GM19467 (cell line): ENCODE results near the gene EPHA7.

Experiments used
- ATAC-seq: cut with Tn5 transposase; IDR thresholded peaks from one replicate; pipeline ENCODE4 v1.9.1; 2021; ENCODE audit warnings: mild to moderate bottlenecking, moderate library complexity; ENCODE audit not compliant: unreplicated experiment

Gene EPHA7

GRCh38 chr6:93419304-93420162 lies at the start of gene EPHA7:
Gene EPHA7, minus strand, starts transcription at chr6:93419559. Its CDS starts 218 bp downstream, at chr6:93419341.
- ATAC-seq, result peak; percentile 92

GRCh38 chr6:93468291-93468690 lies 48.9 kb upstream of the EPHA7 start:
- ATAC-seq, result no peak

DNA sequence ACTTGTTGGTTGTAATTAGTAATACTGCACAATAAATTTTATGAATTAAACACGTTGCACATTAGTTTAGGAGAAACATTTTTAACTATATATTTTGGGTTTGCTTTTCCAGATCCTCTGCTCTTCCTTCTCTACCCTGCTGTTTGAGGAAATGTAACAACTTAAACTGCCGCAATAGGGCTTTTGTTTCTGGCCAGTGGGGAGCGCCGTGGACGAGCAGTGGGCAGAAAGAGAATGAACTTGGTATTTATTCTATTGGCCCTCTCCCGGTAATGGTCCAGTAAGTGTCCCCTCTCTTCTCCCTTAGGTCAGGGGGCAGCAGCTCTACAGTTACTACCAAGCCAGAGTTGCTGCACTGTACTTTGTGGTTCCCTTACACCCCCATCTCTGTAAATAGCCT lies 35.2 kb upstream of the EPHA7 start:
- no peak for ATAC-seq

DNA sequence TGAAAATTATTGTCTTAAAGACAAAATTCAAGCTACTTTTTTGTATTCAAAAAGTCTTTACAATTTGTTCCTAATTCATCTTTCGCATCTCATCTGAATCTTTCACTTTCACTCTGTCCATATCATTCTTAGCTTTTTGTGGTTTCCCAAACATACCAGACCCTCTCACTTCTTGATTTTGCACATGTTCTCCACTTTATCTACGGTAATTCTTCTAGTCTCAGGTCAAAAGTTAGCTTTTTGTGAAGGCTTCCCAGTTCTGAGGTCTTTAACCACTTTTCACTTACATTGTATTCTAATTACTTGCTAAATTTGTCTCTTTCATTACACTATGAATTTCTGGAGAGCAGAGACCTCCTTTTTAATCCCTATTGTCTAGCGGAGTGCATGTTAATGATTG lies 34.6 kb upstream of the EPHA7 start:
- ATAC-seq, result peak; percentile 78

DNA sequence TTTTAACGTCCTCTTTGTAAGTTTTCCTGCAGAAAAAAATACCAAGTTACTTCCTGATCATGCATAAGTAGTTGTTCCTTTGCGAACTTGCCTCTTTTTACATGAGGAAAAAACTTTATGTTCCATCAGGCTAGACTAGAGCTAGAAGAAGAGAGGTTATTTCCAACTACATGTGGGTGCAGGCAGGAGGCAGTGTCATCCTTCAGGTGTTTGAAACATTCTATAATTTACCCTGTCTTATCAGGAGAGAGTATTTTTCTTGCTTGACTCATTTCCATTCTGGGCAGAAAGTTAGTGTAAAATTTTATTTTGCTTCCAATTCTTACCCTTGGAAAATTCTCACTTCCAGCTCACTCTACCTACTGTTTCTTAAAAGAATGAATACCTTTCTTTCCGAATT lies 28.5 kb upstream of the EPHA7 start:
- ATAC-seq, result no peak

DNA sequence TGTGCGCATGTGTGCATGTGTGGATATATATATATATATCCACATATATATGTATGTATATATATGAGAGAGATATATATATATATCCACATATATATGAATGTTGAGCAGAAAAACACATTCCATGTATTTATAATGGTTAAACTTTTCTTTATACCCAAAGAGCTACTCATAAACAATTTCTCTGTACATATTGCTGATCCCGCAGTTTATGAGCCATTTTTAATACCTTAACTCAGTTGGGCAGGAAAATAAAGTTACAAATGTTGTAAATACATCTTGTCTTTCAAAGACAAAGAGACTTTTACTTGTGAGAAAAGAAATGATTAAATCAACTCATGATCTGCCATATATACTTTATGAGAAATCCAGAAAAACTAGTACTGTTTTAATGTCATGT lies 18.1 kb upstream of the EPHA7 start:
- ATAC-seq, result no peak

- no peak for ATAC-seq
These were observed 14.2 kb upstream of the EPHA7 start for GRCh38 chr6:93433592-93433991.

DNA sequence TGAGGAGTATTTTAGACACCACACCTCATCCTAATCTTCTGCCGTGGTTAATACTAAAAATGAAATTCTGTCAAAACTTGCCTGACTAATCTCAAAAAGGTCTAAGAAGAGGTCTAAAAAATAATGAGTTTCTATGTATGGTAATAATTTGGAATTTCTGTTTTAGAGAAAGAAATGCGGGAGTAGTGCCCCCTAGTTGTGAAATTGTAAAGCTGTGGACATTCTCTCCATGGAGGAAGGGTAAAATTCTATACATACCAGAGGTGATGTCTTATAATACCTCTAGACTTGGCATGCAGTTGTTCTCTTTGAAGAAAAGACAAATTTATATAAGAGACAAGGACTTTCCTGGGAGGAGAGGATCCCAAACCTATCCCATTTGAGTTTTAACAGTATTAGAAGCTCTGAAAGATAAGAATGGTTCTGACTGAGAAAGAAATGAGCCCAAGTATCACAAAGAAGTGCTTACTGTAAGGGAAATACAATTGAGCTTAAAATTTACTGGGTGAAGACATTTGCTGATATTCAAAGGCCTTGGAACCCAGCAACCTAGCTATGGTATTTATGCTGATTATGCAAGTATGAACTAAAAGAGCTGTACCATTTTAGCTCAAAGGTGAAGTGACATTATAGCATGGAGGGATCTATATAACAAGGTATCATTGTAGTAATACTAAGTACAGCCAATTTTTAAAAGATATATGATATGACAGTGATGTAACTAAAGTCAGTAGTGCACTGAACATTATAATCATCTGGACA lies 5.1 kb upstream of the EPHA7 start:
- no peak for ATAC-seq

DNA sequence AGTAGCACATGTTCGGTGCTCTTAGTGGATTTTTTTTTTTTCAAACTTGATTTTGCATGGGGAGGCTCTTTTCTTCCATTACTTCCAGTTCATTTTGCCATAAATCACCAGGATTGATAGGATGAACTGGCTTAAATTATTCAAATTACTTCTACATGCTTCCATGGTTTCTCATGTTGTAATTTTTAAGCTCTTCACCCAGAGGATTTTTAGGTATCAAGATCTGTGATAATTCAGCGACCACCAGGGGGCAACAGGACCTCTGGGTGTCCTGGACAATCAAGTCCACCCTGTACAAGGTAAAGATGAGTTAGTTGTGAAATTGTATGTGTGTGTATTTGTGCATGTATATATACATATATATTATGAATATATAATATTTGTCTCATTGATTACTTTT lies 4.2 kb upstream of the EPHA7 start:
- no peak for ATAC-seq

- no peak for ATAC-seq
These were observed 920 bp upstream of the EPHA7 start for GRCh38 chr6:93420163-93420795.

DNA sequence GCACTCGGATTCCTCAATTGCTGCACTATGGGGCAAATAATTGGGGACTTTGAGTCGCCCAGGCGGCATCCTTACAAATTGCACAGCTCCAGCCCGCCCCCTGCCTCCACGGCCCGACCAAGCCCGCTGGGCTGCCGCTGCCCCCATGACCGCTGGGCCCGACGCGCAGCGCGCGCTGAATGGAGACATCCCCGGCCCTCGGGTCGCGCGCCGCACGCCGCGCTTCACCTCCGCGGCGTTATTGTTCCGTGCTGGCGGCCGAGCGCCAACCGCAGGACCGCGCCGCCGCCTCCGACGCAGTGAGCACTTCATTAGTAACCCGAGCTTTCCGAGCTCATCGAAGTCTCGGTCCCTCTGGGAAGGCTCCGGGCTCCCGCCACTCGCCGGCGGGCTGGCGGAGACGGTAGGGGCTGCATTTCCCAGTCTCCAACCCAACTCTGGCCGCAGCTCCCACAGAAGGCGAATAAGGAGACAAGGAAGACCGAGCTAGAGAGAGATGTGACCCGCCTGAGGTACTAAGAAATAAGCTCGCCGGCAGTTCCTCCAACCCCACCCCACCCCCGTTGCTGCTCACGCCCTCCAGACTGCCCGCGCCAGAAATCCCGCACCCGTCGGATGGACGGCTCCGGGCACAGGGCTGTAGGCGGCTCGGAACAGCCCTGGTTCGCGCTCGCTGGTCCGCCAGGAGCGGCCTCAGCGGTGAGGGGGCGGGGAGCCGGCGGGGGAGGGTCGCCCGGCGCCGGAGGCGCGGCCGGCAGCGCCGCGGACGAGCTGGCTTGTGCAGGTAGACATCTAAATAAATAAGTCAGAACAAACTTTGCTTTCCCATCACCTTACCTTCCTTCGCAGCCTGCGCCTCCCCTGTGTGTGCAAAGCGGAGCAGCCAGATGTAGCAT lies 703 bp downstream of the EPHA7 start:
- no peak for ATAC-seq

GRCh38 chr6:93418033-93418407 lies 1.3 kb downstream of the EPHA7 start:
- ATAC-seq, result no peak

DNA sequence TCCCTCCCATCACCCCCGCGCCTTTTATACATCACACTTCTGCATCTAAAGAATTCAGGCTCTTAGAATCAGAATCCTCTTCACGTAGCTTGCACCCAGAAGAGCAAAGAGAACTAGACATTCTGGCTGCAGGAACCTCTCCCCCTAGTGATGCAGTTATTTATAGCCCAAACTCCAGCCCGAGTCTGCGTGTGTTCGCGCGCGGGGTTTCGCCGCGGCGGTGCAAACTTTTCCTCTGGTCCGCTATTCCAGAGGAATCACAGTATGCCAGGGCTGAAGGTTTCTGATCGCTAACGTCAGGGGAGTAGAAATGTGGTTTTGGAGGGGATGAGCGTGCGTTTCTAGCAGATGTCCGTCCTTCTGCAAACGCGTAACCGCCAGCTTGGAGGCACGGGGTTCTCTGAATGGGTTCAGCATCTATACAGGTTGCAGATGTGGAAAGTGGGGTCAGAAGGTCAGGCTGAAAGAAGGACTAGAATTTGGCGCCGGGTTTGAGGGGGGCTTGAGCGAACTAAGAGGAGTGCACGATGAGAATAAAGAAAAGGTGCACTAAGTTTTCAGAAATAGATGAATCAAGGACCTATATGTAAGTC lies 1.8 kb downstream of the EPHA7 start:
- ATAC-seq, result no peak

DNA sequence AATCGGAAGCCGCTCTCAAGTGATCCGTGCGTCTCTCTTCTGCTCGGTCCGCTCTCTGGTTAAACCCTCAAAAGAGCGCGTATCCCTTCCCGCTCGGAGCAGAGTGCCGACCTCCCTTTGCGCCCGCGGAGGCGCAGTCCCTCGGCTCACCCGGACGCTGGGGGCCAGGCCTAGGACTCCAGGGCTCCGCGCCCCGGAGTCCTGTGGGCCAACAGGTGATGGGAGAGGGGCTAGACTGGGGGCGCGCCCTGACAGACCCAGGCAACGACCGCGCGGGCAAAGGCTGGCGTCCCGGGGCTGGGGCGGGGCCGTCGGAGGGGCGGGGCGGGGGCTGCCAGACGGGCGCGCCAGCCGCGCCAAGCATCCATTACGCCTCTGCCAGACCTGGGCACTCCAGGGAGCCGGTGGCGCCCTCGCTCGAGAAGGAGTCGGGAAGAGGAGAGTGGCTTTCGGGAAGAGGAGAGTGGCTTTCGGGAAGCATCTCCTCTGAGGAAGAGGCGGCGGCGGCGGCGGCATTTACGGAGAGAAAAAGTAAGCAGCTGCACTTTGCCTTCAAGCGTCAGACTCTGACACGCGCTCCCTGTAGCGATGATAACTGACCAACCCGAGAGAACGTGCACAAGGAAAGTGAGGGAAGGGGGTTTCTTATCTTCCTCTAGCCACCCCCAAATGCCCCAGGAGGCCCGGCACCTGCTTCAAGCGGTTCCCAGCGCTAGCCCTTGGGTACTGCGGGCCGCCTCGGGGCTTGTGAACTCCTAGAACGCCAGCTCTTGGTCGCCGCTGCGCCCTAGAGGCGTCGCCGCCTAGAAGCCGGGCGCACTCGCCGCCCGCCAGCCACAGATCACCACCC lies 2.6 kb downstream of the EPHA7 start:
- ATAC-seq, result no peak

GRCh38 chr6:93413190-93413589 lies 6.2 kb downstream of the EPHA7 start:
- ATAC-seq, result no peak

- no peak for ATAC-seq
These were observed 6.9 kb downstream of the EPHA7 start for GRCh38 chr6:93412452-93412851.

GRCh38 chr6:93407186-93407585 lies 12.2 kb downstream of the EPHA7 start:
- ATAC-seq, result no peak

DNA sequence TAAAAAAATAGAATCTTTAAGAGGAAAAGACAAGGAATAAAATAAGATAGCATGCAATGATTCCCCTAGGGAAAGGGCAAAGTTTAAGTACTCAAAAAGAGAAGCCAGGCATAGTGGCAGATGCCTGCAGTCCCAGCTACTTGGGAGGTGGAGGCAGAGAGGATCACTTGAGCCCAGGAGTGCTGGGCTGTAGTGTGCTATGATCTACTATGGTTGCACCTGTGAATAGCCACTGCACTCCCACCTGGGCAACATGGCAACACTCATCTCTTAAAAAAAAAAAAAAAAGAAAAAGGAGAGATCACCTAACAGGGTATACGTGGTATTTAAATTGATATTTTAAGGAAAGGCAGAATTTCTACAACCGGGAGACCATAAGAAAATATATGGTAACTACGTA lies 16.0 kb downstream of the EPHA7 start:
- no peak for ATAC-seq

DNA sequence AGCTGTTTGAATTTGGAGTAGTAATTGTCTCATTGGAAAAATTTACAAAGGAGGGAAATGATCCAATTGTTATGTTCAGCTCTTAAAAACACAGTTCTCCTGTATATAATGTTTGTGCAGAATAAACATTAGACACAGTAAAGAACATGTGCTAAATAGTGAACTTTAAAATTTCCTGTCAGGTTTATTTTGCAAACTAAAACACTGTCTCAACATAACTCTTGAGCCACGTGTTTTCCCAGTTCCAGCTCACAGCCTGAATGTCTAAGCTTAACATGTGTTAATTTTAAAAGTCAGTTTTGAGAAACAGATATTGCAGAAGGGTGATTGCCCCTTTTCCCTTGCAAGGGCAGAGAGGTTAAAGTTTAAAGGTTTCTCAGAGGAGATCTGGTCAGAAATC lies 20.6 kb downstream of the EPHA7 start:
- no peak for ATAC-seq
